ENCODE measurements around the gene ASZ1. TPM values are rescaled to one million over a fixed set of nuclear protein-coding genes. Genes with fewer than 3 reads are reported as not detected.

ASZ1 gene, protein sequence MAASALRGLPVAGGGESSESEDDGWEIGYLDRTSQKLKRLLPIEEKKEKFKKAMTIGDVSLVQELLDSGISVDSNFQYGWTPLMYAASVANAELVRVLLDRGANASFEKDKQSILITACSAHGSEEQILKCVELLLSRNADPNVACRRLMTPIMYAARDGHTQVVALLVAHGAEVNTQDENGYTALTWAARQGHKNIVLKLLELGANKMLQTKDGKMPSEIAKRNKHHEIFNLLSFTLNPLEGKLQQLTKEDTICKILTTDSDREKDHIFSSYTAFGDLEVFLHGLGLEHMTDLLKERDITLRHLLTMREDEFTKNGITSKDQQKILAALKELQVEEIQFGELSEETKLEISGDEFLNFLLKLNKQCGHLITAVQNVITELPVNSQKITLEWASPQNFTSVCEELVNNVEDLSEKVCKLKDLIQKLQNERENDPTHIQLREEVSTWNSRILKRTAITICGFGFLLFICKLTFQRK
- total RNA-seq (2021; ENCODE audit: unreplicated experiment) (not detected), Bru-seq, nascent RNA (percentile 1 among the genes with signal in this experiment), BruChase-seq, experiment 1, labeled RNA remaining after a 6-hour chase (percentile 3 among the genes with signal in this experiment), BruChase-seq, experiment 2, labeled RNA remaining after a 2-hour chase (percentile 1 among the genes with signal in this experiment)
- not detected in 2 replicates for polyA plus RNA-seq (2012)
- long read RNA-seq = 0 reads

DNA sequence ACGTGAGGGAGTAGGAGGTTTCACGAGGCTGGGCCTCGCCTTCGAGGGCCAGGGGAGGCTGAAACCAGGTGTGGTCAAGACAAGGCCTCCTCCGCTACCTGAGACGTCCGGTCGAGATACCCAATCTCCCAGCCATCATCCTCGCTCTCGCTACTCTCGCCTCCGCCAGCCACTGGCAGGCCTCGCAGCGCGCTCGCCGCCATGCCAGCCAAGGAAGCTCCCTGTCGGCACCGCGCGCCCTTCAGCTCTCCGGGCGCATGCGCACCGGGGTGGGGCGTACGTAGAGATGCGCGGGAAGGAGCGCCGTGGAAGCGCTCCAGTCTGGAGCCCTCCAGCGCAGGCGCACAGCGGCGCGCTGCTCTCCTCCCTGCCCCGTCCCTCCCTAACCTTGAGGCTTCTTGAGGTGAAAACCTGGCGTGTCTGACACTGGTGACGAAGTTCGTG, at the start of gene ASZ1:
Gene ASZ1, minus strand, starts transcription at position 236 of the 444 bp plus-strand sequence. Its CDS starts 33 bp downstream, at position 203.
- DNase-seq (ENCODE audit: low read depth, low spot score) (no peak), ATAC-seq (no peak)
- H3K79me2 ChIP-seq (ENCODE audit: insufficient read depth, low read length) = no peaks in the 10 kb centered on the region
- no peaks in the 10 kb centered on the region for H3K9me3 ChIP-seq (ENCODE audit: control insufficient read depth in 1 of 2, insufficient read depth in 1 of 2, low read depth in 1 of 2, low read length in 2 of 2)
- H3K9me2 ChIP-seq (ENCODE audit: insufficient read depth) = no peaks in the 10 kb centered on the region
- intact Hi-C loops (cut with micrococcal nuclease) = no loop called here
- H3K4me3 ChIP-seq (replicated peaks in 1 of 2; ENCODE audit: low read depth in 1 of 2, low read length in 2 of 2) = no peak within 1 kb of the TSS
- H3K27ac ChIP-seq (ENCODE audit: low read depth, low read length) = no peak within 1 kb of the TSS
- H3K36me3 ChIP-seq (ENCODE audit: control insufficient read depth in 1 of 2, insufficient read depth in 2 of 2, low read length in 2 of 2) = no peaks in the 10 kb centered on the region
- H4K20me1 ChIP-seq (ENCODE audit: insufficient read depth) = no peaks in the 10 kb centered on the region
- no peak within 1 kb of the TSS for H2AFZ ChIP-seq (ENCODE audit: low read depth, low read length, poor library complexity, severe bottlenecking)
- no TSS peak for BruUV-seq (replicated peaks)
- H3K9ac ChIP-seq (ENCODE audit: low read length) = no peak within 1 kb of the TSS
- ChIA-PET RAD21 (ENCODE audit: low non-redundant PET in 1 of 2, low total read pairs in 2 of 2, uncharacterized antibody in 2 of 2, unreplicated experiment in 2 of 2) (no interaction called here), POLR2A (no interaction called here), CTCF (no interaction called here)
- no peak for TF ChIP-seq CBX3 (IDR thresholded peaks at IDR 0.05; ENCODE audit: low read depth)
- TF ChIP-seq, protein P1, sequence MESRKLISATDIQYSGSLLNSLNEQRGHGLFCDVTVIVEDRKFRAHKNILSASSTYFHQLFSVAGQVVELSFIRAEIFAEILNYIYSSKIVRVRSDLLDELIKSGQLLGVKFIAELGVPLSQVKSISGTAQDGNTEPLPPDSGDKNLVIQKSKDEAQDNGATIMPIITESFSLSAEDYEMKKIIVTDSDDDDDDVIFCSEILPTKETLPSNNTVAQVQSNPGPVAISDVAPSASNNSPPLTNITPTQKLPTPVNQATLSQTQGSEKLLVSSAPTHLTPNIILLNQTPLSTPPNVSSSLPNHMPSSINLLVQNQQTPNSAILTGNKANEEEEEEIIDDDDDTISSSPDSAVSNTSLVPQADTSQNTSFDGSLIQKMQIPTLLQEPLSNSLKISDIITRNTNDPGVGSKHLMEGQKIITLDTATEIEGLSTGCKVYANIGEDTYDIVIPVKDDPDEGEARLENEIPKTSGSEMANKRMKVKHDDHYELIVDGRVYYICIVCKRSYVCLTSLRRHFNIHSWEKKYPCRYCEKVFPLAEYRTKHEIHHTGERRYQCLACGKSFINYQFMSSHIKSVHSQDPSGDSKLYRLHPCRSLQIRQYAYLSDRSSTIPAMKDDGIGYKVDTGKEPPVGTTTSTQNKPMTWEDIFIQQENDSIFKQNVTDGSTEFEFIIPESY (IDR thresholded peaks at IDR 0.05; ENCODE audit: extremely low read depth, insufficient replicate concordance, low read length) = no peak
- TF ChIP-seq JUND (IDR thresholded peaks at IDR 0.05) = no peak
- TF ChIP-seq, protein P2, sequence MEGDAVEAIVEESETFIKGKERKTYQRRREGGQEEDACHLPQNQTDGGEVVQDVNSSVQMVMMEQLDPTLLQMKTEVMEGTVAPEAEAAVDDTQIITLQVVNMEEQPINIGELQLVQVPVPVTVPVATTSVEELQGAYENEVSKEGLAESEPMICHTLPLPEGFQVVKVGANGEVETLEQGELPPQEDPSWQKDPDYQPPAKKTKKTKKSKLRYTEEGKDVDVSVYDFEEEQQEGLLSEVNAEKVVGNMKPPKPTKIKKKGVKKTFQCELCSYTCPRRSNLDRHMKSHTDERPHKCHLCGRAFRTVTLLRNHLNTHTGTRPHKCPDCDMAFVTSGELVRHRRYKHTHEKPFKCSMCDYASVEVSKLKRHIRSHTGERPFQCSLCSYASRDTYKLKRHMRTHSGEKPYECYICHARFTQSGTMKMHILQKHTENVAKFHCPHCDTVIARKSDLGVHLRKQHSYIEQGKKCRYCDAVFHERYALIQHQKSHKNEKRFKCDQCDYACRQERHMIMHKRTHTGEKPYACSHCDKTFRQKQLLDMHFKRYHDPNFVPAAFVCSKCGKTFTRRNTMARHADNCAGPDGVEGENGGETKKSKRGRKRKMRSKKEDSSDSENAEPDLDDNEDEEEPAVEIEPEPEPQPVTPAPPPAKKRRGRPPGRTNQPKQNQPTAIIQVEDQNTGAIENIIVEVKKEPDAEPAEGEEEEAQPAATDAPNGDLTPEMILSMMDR (IDR thresholded peaks at IDR 0.05 in 2 of 3, conservative IDR thresholded peaks at IDR 0.05 in 1 of 3; ENCODE audit: borderline replicate concordance in 1 of 3, insufficient read depth in 1 of 3, low read depth in 2 of 3, low read length in 2 of 3) = no peak
- TF ChIP-seq RAD21 (IDR thresholded peaks at IDR 0.05; ENCODE audit: low read depth) = no peak
- TF ChIP-seq CEBPB (IDR thresholded peaks at IDR 0.05; ENCODE audit: low read depth) = no peak
- TF ChIP-seq ELF1 (IDR thresholded peaks at IDR 0.05; ENCODE audit: borderline replicate concordance, low read depth) = no peak
- TF ChIP-seq ZNF274 (IDR thresholded peaks at IDR 0.05; ENCODE audit: low read depth, low read length) = no peak
- TF ChIP-seq FOSL1 (IDR thresholded peaks at IDR 0.05; ENCODE audit: low read depth) = no peak
- TF ChIP-seq ZFX (IDR thresholded peaks at IDR 0.05) = no peak
- no peak for TF ChIP-seq POLR2AphosphoS5 (IDR thresholded peaks at IDR 0.05; ENCODE audit: low read depth, low read length)
- H3K27me3 ChIP-seq (ENCODE audit: insufficient read depth, low read length) = no peaks in the 10 kb centered on the region
- H3K4me2 ChIP-seq (ENCODE audit: low read length) = no peak within 1 kb of the TSS
- no peaks in the 10 kb centered on the region for H3K4me1 ChIP-seq (ENCODE audit: control insufficient read depth in 1 of 2, insufficient read depth in 2 of 2, low read length in 2 of 2)

Data from HCT116 (cell line).